HEK293 (cell line): ENCODE data around the gene SIRT4.

ENCODE experiments used
- REPIN1 ChIP-seq: fragments of 450-650 bp; formaldehyde crosslinking; IDR thresholded peaks from 2 replicates; pipeline ENCODE4 v1.5.1; 2017; ENCODE audit warnings: missing biosample characterization, missing genetic modification characterization, low read depth
- SCRT2 ChIP-seq: fragments of 450-650 bp; formaldehyde crosslinking; IDR thresholded peaks from 2 replicates; pipeline ENCODE4 v1.5.1; 2016; ENCODE audit warnings: missing biosample characterization, missing genetic modification characterization
- ZBTB8A ChIP-seq: fragments of 450-650 bp; formaldehyde crosslinking; IDR thresholded peaks from 2 replicates; pipeline ENCODE4 v1.5.1; 2016; ENCODE audit warnings: missing biosample characterization, missing genetic modification characterization
- ZIC2 ChIP-seq: fragments of 450-650 bp; formaldehyde crosslinking; IDR thresholded peaks from 2 replicates; pipeline ENCODE4 v1.5.1; 2016; ENCODE audit warnings: missing biosample characterization, missing genetic modification characterization
- ZNF112 ChIP-seq: fragments of 450-650 bp; formaldehyde crosslinking; IDR thresholded peaks from 2 replicates; pipeline ENCODE4 v1.5.0; 2017; ENCODE audit warnings: missing biosample characterization, missing genetic modification characterization
- ZNF2 ChIP-seq: fragments of 450-650 bp; formaldehyde crosslinking; IDR thresholded peaks from 2 replicates; pipeline ENCODE4 v1.5.1; 2016; ENCODE audit warnings: missing biosample characterization, missing genetic modification characterization
- ZNF24 ChIP-seq: fragments of 450-650 bp; formaldehyde crosslinking; IDR thresholded peaks from 2 replicates; pipeline ENCODE4 v1.5.1; 2016; ENCODE audit warnings: missing biosample characterization, missing genetic modification characterization
- ZNF292 ChIP-seq: fragments of 450-650 bp; formaldehyde crosslinking; IDR thresholded peaks from 2 replicates; pipeline ENCODE4 v1.5.1; 2016; ENCODE audit warnings: low read depth, missing biosample characterization, missing genetic modification characterization, borderline replicate concordance
- ZNF335 ChIP-seq: fragments of 450-650 bp; formaldehyde crosslinking; conservative IDR thresholded peaks from 2 replicates; pipeline ENCODE4 v1.5.1; 2016; ENCODE audit warnings: missing biosample characterization, missing genetic modification characterization
- ZNF354C ChIP-seq: fragments of 450-650 bp; formaldehyde crosslinking; IDR thresholded peaks from 2 replicates; pipeline ENCODE4 v1.5.1; 2016; ENCODE audit warnings: missing biosample characterization, missing genetic modification characterization, low read depth, borderline replicate concordance
- ZNF391 ChIP-seq: fragments of 450-650 bp; formaldehyde crosslinking; IDR thresholded peaks from 2 replicates; pipeline ENCODE4 v1.5.1; 2016; ENCODE audit warnings: low read depth, missing biosample characterization, missing genetic modification characterization, borderline replicate concordance
- ZNF549 ChIP-seq: fragments of 450-650 bp; IDR thresholded peaks from 2 replicates; pipeline ENCODE4 v1.5.1; 2018; ENCODE audit warnings: missing biosample characterization, missing genetic modification characterization, mild to moderate bottlenecking, inconsistent platforms, moderate library complexity
- ZNF629 ChIP-seq: fragments of 450-650 bp; formaldehyde crosslinking; IDR thresholded peaks from 2 replicates; pipeline ENCODE4 v1.5.1; 2017; ENCODE audit warnings: missing biosample characterization, missing genetic modification characterization
- ZNF670 ChIP-seq: fragments of 450-650 bp; formaldehyde crosslinking; IDR thresholded peaks from 2 replicates; pipeline ENCODE4 v1.5.1; 2016; ENCODE audit warnings: missing biosample characterization, missing genetic modification characterization, low read depth
- ZSCAN30 ChIP-seq: fragments of 450-650 bp; IDR thresholded peaks from 2 replicates; pipeline ENCODE4 v1.5.1; 2018; ENCODE audit warnings: missing biosample characterization, mild to moderate bottlenecking, missing genetic modification characterization, moderate library complexity
- TF ChIP-seq, protein P1 (sequence below): fragments of 450-650 bp; formaldehyde crosslinking; IDR thresholded peaks from 2 replicates; pipeline ENCODE4 v1.5.1; 2016; ENCODE audit warnings: missing biosample characterization, missing genetic modification characterization
- TF ChIP-seq, protein P2 (sequence below): fragments of 450-650 bp; formaldehyde crosslinking; IDR thresholded peaks from 2 replicates; pipeline ENCODE4 v1.5.1; 2016; ENCODE audit warnings: missing biosample characterization, missing genetic modification characterization, borderline replicate concordance
- TF ChIP-seq, protein P3 (sequence below): fragments of 450-650 bp; formaldehyde crosslinking; IDR thresholded peaks from 2 replicates; pipeline ENCODE4 v1.5.1; 2016; ENCODE audit warnings: missing biosample characterization, missing genetic modification characterization
- TF ChIP-seq, protein P4 (sequence below): fragments of 450-650 bp; formaldehyde crosslinking; IDR thresholded peaks from 2 replicates; pipeline ENCODE4 v1.5.1; 2017; ENCODE audit warnings: missing biosample characterization, missing genetic modification characterization

SIRT4 gene

DNA sequence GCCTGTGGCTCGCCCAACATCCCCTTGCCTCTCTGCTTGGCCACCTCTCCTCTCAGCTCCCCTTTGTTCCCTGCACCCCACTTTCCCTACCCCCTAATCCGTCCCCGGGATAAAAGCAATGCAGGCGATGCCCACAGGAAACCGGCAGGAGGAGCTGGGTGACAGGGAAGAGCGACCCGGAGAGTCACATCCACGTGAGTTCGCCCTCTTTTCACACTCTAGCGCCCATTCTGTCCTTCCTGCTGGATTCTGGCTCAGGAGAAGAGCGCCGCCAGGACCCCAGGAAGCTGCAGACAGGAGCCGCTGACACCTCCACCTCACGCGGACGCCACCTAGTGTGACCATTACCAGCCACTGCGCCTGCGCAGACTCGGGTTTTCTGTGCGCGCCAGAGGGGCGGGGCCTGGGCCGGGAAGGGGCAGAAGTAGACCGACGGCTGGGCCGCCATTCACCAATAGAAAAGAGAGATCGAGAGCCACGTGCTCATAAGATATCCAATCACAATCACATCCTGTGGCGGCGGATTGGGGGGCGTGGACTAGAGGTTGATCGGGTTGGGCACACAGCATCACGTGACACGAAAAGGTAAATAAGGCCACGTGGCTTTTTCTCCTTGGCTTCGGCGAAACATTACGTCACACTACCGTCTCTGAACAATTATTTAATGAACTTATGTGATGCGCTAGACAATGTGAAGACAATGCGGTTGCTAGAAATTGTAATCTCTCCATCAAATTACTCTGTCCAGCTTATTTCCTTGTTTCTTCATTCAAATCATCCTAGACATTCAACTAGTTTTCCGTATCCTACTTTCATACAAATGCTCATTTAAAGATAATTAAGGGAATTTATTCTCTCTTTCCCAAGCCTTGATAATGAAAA, 15.3 kb downstream of the SIRT4 start (continued):
- TF ChIP-seq ZBTB8A (tag by site-specific recombination): peak; percentile 73
- no peak for TF ChIP-seq ZNF549 (tag by site-specific recombination)
- peak; percentile 52 for TF ChIP-seq ZNF2 (tag by site-specific recombination)
- TF ChIP-seq SCRT2 (tag by site-specific recombination): peak; percentile 30; the same call in 1 of the 2 replicates
- no peak for TF ChIP-seq ZNF292 (tag by site-specific recombination)
- TF ChIP-seq REPIN1: 0 out of 2 replicates have a peak, but pooled peaks have one; percentile 34
- TF ChIP-seq ZNF24: peak; percentile 51; the same call in 1 of the 2 replicates
- TF ChIP-seq, protein P1, sequence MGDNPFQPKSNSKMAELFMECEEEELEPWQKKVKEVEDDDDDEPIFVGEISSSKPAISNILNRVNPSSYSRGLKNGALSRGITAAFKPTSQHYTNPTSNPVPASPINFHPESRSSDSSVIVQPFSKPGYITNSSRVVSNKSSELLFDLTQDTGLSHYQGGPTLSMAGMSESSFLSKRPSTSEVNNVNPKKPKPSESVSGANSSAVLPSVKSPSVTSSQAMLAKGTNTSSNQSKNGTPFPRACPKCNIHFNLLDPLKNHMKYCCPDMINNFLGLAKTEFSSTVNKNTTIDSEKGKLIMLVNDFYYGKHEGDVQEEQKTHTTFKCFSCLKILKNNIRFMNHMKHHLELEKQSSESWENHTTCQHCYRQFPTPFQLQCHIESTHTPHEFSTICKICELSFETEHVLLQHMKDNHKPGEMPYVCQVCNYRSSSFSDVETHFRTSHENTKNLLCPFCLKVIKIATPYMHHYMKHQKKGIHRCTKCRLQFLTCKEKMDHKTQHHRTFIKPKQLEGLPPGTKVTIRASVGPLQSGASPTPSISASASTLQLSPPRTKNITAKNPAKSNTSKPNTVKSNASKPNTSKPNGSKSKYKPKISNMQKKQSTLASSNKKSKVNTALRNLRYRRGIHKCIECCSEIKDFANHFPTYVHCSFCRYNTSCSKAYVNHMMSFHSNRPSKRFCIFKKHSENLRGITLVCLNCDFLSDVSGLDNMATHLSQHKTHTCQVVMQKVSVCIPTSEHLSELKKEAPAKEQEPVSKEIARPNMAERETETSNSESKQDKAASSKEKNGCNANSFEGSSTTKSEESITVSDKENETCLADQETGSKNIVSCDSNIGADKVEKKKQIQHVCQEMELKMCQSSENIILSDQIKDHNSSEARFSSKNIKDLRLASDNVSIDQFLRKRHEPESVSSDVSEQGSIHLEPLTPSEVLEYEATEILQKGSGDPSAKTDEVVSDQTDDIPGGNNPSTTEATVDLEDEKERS (tag by site-specific recombination): no peak
- TF ChIP-seq, protein P2, sequence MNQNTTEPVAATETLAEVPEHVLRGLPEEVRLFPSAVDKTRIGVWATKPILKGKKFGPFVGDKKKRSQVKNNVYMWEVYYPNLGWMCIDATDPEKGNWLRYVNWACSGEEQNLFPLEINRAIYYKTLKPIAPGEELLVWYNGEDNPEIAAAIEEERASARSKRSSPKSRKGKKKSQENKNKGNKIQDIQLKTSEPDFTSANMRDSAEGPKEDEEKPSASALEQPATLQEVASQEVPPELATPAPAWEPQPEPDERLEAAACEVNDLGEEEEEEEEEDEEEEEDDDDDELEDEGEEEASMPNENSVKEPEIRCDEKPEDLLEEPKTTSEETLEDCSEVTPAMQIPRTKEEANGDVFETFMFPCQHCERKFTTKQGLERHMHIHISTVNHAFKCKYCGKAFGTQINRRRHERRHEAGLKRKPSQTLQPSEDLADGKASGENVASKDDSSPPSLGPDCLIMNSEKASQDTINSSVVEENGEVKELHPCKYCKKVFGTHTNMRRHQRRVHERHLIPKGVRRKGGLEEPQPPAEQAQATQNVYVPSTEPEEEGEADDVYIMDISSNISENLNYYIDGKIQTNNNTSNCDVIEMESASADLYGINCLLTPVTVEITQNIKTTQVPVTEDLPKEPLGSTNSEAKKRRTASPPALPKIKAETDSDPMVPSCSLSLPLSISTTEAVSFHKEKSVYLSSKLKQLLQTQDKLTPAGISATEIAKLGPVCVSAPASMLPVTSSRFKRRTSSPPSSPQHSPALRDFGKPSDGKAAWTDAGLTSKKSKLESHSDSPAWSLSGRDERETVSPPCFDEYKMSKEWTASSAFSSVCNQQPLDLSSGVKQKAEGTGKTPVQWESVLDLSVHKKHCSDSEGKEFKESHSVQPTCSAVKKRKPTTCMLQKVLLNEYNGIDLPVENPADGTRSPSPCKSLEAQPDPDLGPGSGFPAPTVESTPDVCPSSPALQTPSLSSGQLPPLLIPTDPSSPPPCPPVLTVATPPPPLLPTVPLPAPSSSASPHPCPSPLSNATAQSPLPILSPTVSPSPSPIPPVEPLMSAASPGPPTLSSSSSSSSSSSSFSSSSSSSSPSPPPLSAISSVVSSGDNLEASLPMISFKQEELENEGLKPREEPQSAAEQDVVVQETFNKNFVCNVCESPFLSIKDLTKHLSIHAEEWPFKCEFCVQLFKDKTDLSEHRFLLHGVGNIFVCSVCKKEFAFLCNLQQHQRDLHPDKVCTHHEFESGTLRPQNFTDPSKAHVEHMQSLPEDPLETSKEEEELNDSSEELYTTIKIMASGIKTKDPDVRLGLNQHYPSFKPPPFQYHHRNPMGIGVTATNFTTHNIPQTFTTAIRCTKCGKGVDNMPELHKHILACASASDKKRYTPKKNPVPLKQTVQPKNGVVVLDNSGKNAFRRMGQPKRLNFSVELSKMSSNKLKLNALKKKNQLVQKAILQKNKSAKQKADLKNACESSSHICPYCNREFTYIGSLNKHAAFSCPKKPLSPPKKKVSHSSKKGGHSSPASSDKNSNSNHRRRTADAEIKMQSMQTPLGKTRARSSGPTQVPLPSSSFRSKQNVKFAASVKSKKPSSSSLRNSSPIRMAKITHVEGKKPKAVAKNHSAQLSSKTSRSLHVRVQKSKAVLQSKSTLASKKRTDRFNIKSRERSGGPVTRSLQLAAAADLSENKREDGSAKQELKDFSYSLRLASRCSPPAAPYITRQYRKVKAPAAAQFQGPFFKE (tag by site-specific recombination): no peak
- TF ChIP-seq ZNF391 (tag by site-specific recombination): 0 out of 2 replicates have a peak, but pooled peaks have one; percentile 46
- no peak for TF ChIP-seq ZNF354C (tag by site-specific recombination)
- TF ChIP-seq, protein P3, sequence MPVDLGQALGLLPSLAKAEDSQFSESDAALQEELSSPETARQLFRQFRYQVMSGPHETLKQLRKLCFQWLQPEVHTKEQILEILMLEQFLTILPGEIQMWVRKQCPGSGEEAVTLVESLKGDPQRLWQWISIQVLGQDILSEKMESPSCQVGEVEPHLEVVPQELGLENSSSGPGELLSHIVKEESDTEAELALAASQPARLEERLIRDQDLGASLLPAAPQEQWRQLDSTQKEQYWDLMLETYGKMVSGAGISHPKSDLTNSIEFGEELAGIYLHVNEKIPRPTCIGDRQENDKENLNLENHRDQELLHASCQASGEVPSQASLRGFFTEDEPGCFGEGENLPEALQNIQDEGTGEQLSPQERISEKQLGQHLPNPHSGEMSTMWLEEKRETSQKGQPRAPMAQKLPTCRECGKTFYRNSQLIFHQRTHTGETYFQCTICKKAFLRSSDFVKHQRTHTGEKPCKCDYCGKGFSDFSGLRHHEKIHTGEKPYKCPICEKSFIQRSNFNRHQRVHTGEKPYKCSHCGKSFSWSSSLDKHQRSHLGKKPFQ: no peak
- peak; percentile 98 for TF ChIP-seq ZNF629 (tag by site-specific recombination)
- TF ChIP-seq ZNF670 (tag by site-specific recombination): no peak
- no peak for TF ChIP-seq ZNF112
- TF ChIP-seq ZNF335 (tag by site-specific recombination): peak; percentile 73
- TF ChIP-seq ZIC2 (tag by site-specific recombination): peak; percentile 49; the same call in 1 of the 2 replicates
- 0 out of 2 replicates have a peak, but pooled peaks have one; percentile 20 for TF ChIP-seq ZSCAN30 (tag by site-specific recombination)
- TF ChIP-seq, protein P4, sequence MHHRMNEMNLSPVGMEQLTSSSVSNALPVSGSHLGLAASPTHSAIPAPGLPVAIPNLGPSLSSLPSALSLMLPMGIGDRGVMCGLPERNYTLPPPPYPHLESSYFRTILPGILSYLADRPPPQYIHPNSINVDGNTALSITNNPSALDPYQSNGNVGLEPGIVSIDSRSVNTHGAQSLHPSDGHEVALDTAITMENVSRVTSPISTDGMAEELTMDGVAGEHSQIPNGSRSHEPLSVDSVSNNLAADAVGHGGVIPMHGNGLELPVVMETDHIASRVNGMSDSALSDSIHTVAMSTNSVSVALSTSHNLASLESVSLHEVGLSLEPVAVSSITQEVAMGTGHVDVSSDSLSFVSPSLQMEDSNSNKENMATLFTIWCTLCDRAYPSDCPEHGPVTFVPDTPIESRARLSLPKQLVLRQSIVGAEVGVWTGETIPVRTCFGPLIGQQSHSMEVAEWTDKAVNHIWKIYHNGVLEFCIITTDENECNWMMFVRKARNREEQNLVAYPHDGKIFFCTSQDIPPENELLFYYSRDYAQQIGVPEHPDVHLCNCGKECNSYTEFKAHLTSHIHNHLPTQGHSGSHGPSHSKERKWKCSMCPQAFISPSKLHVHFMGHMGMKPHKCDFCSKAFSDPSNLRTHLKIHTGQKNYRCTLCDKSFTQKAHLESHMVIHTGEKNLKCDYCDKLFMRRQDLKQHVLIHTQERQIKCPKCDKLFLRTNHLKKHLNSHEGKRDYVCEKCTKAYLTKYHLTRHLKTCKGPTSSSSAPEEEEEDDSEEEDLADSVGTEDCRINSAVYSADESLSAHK (tag by site-specific recombination): 0 out of 2 replicates have a peak, but pooled peaks have one; percentile 10
